ENCODE measurements around the gene MAPKAP1. TPM values are rescaled to one million over a fixed set of nuclear protein-coding genes. Genes with fewer than 3 reads are reported as not detected.

Gene MAPKAP1
- total RNA-seq, 1 donor from 2014 or later: 81.9 TPM

DNA sequence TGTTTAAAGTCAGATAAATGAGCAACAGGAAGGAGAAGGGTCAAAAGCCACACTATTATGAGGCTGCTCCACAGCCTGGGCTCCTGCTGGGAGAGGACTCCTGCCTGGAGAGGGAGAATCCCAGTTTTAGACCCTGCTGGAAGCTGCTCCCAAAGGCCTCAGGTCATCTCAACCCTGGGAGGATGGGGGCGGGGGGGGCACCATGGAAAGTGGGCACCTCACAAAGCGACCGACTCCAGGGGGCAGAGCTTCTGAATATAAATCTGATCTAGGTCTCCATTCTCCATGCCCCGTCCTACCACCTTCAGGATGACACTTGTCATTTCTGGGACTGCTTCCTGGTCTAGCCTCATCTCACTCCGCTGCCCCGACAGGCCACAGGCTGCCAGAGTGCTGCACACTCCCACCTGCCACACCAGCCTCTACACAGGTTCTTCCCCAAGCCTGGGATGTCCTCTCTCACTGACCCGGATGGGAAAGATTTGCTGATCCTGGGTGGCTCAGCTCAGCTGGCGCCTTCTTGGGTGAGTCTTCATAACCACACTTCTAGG is 262.0 kb downstream of the MAPKAP1 start:
- Histone ChIP-seq H3K36me3 (ENCODE audit: control insufficient read depth, insufficient read depth, low read length) (peaks cover 11% of the 10 kb centered on the region), H3K27me3 (ENCODE audit: control insufficient read depth, insufficient read depth, low read length) (no peaks in the 10 kb centered on the region), H3K4me3 (ENCODE audit: low read depth, low read length) (no peak overlapping the region)
- DNase-seq (ENCODE audit: low read depth) (no peak), FAIRE-seq (no peak)
- TF ChIP-seq, protein P1, sequence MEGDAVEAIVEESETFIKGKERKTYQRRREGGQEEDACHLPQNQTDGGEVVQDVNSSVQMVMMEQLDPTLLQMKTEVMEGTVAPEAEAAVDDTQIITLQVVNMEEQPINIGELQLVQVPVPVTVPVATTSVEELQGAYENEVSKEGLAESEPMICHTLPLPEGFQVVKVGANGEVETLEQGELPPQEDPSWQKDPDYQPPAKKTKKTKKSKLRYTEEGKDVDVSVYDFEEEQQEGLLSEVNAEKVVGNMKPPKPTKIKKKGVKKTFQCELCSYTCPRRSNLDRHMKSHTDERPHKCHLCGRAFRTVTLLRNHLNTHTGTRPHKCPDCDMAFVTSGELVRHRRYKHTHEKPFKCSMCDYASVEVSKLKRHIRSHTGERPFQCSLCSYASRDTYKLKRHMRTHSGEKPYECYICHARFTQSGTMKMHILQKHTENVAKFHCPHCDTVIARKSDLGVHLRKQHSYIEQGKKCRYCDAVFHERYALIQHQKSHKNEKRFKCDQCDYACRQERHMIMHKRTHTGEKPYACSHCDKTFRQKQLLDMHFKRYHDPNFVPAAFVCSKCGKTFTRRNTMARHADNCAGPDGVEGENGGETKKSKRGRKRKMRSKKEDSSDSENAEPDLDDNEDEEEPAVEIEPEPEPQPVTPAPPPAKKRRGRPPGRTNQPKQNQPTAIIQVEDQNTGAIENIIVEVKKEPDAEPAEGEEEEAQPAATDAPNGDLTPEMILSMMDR (IDR thresholded peaks at IDR 0.05; ENCODE audit: insufficient read depth, low read length, severe bottlenecking): no peak

DNA sequence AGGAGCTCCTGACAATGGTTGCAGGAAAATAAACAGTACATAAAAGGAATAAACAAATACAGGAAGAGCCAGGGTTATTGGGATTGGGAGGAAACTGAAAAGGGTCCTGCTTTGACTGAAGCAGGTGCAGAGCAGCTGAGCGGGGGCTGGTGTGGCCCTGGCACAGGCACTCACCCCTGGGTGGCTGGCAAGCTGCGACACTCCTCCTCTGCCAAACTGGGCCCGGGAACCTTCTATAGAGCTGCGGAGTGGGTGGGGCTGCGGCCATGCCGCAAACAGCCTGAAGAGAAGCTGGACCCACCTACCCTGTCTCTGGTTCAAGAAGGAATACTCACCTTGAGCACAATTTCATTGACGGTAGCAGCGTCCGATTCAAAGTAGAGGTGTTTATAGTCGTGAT is 262.8 kb downstream of the MAPKAP1 start:
- no peak for FAIRE-seq
- no peak overlapping the region for H3K4me3 ChIP-seq (ENCODE audit: low read depth, low read length)
- no peaks in the 10 kb centered on the region for H3K27me3 ChIP-seq (ENCODE audit: control insufficient read depth, insufficient read depth, low read length)
- DNase-seq (ENCODE audit: low read depth): no peak
- peaks cover 13% of the 10 kb centered on the region for H3K36me3 ChIP-seq (ENCODE audit: control insufficient read depth, insufficient read depth, low read length)
- TF ChIP-seq, protein P1 (IDR thresholded peaks at IDR 0.05; ENCODE audit: insufficient read depth, low read length, severe bottlenecking): no peak

DNA sequence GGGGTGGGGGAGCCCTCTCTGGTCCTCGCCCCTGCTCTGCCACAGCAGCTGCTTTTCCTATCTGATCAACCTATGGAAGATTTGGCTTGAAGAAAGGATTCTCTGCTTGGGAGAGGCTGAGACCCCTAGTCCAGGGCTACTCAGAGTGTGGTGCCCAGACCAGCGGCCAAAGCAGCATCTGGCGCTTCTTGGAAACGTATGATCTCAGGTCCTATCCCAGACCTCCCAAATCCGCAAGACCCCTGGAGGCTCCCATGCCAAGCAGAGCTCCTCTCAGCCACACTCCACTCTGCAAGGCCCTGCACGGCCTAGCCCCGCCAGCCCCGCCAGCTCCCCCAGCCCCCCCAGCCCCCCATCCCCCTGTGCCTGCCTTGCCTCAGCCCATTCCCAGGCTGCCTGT is 263.6 kb downstream of the MAPKAP1 start:
- TF ChIP-seq, protein P1 (IDR thresholded peaks at IDR 0.05; ENCODE audit: insufficient read depth, low read length, severe bottlenecking): no peak
- Histone ChIP-seq H3K4me3 (ENCODE audit: low read depth, low read length) (no peak overlapping the region), H3K36me3 (ENCODE audit: control insufficient read depth, insufficient read depth, low read length) (peaks cover 14% of the 10 kb centered on the region), H3K27me3 (ENCODE audit: control insufficient read depth, insufficient read depth, low read length) (no peaks in the 10 kb centered on the region)
- DNase-seq (ENCODE audit: low read depth) (no peak), FAIRE-seq (no peak)

GRCh38 chr9:125442452-125442851 is 264.6 kb downstream of the MAPKAP1 start:
- H3K27me3 ChIP-seq (ENCODE audit: control insufficient read depth, insufficient read depth, low read length): no peaks in the 10 kb centered on the region
- DNase-seq (ENCODE audit: low read depth) (no peak), FAIRE-seq (no peak)
- H3K36me3 ChIP-seq (ENCODE audit: control insufficient read depth, insufficient read depth, low read length): peaks cover 10% of the 10 kb centered on the region
- H3K4me3 ChIP-seq (ENCODE audit: low read depth, low read length): no peak overlapping the region
- TF ChIP-seq, protein P1 (IDR thresholded peaks at IDR 0.05; ENCODE audit: insufficient read depth, low read length, severe bottlenecking): no peak

- TF ChIP-seq, protein P1 (IDR thresholded peaks at IDR 0.05; ENCODE audit: insufficient read depth, low read length, severe bottlenecking): no peak
- FAIRE-seq (no peak), DNase-seq (ENCODE audit: low read depth) (no peak)
- Histone ChIP-seq H3K27me3 (ENCODE audit: control insufficient read depth, insufficient read depth, low read length) (no peaks in the 10 kb centered on the region), H3K4me3 (ENCODE audit: low read depth, low read length) (no peak overlapping the region), H3K36me3 (ENCODE audit: control insufficient read depth, insufficient read depth, low read length) (peaks cover 10% of the 10 kb centered on the region)
These were observed 266.6 kb downstream of the MAPKAP1 start for GRCh38 chr9:125440411-125440810.
